SIG-M5 (cell line): ENCODE data around the gene PLAA.
A peak's percentile ranks its signal among the peaks of the same experiment; 100 is the strongest.
"Not testable (repeated sequence)": the region's sequence is repeated elsewhere in the genome, so short reads cannot be mapped to it uniquely, and the experiment has no call there.

Experiments
- DNase-seq: peaks from one replicate; lab custom pipeline; 2025; lab: John Stamatoyannopoulos, UW

Gene PLAA

GRCh38 chr9:26928902-26929495, 18.0 kb downstream of the PLAA start:
- DNase-seq, result no peak

DNA sequence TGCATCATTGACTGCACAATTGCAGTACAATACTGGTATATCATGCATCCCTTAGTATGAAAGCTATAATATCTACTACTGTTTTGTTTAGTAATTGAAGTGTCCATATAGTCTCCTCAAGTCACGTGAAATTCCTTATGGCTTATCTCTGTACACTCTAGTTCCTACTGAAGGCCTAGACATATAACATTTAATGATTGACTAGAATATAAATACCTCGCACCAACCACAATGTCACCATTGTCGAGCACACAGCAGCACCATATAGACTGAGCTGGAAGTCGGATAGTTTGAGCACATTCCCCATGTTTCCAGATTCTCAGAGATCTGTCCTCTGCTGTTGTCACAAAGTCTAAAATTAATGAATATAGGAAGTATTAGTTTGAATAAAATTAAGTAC, 21.4 kb downstream of the PLAA start:
- no peak for DNase-seq

DNA sequence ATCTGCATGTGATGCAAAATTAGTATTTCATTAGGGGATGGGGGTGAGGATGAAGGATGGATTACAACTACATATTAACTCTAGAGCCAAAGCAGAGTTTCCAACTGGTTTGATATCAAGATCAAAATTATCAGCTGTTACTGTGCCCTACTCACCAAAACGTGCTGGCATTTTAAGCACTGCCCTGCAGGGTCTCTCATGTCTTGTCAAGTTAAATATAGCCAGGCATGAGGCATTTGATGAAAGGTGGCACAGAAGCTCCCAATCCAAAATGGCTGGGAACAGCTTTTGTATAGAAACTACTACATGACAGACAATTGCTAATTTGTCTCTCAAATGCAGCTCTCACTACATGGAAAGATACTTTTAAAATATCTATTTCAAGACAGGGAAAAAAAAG, 27.3 kb downstream of the PLAA start:
- DNase-seq, result no peak

DNA sequence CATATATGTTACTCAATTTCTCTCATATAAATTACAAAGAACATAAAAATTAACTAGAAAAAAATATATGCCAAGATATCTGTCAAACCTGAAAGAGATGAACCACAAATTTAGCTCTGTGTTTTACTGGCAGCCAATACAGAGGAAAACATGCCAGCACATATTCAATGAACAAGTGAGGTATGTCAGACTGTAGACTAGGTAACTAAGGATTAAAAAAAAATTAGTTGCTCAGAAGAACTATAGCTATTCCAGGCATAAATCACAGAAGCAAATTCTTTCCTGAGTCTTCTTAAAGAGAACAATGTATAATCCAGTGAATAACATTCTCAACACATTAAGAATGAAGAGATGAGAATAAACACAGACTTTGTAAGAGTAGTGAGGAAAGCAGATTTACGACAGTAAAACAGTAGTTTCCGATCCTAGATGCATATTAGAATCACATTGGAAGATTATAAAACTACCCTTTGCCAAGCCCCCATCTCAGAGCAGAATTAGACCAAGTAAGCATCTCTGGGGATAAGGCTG, 33.8 kb downstream of the PLAA start:
- no peak for DNase-seq

GRCh38 chr9:26904671-26905070, 42.4 kb downstream of the PLAA start:
- DNase-seq, result no peak

DNA sequence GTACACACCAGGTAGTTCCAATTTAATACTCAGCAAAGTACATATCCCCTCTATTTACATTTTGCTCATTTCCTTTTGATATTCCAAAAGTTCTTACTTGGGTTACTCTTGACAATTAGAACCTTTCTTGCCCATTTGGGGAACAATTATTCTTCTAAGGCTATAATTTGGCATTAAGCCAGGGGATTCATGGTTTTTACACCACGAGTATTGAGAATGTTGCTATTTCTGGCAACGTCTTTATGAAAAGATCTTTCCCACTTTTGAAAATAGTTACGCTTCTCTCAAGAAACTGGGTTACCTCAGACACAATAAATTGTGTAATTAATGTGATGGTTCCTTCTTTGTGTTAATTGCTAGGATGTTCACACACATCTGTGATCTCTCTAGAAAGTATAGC, 43.0 kb downstream of the PLAA start:
- DNase-seq, result no peak

DNA sequence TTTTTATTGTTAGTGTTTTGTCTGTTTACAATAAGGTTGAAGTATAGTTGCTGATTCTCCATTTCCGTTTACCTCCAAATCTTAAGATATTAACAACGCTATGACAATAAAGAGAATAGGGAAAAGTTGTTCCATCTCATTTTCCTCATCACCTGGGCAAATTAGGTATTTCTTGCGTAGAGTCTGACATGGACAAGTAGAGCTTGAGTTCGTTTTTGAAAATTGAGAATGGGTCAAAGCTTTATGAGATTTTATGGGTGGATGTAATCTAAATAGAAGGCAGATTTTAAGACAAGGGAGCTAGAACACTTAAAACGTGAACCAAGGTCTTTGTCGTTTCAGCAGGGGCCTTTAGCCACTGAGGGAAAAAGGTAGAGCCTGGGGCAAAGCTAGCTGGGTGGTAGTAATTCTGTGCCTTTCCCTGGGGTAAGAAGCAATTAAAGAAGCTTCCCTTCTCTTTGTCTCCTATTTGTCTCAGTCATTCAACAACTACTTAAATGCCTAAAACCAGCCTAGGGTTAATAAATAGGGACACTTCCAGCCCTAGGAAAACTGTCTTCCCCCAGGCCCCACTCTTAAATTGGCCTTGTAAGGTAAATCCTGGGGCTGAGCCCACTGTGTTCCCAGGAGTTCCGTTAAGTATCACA, 53.9 kb downstream of the PLAA start:
- no peak for DNase-seq

DNA sequence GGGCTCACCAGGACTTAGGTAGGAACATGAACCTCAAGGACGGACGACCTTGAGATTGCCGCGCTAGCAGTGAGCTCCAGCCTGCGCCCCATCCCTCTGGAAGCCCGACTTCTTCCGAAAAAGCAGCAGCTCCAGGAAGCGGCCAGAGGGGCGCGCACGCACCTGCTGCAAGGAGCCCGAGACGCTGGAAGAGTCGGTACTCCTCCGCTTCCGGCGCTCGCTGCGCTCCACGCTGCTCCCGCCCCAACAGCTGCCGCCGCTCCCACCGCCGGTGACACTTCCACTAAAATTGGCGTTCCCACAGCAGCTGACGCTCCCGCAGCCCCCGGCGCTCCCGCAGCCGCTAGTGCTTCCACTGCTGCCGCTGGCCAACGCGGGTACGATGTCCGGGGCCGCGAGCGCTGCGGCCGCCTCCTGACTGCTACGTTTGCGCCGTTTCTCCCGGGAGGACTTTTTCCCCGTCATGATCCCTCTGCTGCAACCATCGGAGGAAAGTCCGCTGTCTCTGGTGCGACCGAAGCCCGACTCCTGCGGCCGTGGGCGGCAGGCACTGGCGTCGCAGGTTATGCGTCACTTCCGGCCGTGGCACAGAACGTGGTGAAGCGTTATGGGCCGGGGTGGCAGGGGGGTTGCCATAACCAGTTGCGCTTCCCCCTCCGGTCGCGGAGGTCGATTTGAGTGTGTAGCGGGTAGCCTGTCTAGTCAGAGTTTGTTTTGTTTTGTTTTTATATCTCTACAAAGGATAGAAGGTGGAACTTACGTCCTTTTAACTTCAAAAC, 54.6 kb downstream of the PLAA start, which contains the start of gene CAAP1:
CAAP1 (minus strand) TSS at position 552 of the 779 bp plus-strand sequence; CDS start at position 465, 87 bp downstream.
- peak; percentile 50 for DNase-seq

DNA sequence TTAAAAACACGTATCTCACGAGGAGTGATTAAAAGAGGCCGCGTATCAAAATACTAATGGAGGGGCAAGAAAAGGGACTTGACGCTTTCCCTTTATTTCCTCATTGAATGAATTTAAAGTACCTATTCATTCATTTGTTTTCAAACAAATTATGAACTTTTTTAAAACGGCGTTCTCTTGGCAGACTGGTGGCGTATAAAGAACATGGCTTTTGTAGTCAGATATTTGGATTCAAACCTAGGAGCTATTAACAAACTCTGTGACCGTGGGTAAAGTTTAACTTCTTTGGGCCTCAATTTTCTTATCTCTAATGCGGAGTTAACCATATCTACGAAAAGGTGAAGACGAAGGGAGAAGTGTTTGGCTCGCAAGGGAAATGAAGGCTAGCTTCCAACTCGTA, 55.3 kb downstream of the PLAA start:
- no peak for DNase-seq

DNA sequence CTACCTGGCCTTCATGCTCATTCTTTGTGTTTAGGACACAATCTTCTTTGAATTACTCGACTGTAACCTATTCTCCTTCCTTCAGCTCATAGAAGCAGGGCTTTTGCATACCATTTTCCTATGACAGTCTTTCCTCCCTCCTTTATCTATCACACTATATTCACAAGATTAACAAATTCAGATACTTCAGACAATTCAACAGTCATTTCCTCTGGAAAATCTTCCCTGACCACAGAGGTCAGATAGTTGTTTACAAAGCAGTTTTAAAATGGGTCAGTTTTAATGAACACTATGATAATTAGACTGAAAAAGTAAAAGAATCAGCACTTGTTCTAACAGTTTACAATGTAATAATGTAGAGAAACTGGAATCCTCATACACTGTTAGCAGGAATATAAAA, 58.8 kb downstream of the PLAA start:
- no peak for DNase-seq

GRCh38 chr9:26882154-26882553, 64.9 kb downstream of the PLAA start:
- no peak for DNase-seq

DNA sequence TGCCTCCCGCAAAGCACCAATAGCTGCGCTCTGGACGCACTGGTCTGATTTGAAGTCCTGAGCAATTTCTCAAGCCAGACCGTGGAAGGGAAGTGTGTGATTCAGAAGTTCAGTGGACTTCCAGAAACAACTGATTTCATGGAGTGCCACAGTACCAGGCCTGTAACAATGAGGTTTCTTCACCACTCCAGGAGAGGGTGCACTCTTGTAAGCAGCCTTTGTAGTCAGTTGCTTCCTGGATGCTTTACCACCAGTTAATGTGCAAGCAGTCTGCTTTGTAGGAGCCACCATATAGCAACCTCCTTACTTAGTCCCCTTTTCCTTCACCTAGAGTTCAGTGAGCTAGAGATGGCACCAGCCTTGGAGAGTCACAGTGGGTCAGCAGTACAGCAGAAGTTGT, 66.8 kb downstream of the PLAA start:
- no peak for DNase-seq

GRCh38 chr9:26875155-26875554, 71.9 kb downstream of the PLAA start:
- DNase-seq, result not testable (repeated sequence)

- no peak for DNase-seq
These were observed 76.8 kb downstream of the PLAA start for GRCh38 chr9:26870292-26870691.

GRCh38 chr9:26863074-26863473, 84.0 kb downstream of the PLAA start:
- DNase-seq, result no peak

DNA sequence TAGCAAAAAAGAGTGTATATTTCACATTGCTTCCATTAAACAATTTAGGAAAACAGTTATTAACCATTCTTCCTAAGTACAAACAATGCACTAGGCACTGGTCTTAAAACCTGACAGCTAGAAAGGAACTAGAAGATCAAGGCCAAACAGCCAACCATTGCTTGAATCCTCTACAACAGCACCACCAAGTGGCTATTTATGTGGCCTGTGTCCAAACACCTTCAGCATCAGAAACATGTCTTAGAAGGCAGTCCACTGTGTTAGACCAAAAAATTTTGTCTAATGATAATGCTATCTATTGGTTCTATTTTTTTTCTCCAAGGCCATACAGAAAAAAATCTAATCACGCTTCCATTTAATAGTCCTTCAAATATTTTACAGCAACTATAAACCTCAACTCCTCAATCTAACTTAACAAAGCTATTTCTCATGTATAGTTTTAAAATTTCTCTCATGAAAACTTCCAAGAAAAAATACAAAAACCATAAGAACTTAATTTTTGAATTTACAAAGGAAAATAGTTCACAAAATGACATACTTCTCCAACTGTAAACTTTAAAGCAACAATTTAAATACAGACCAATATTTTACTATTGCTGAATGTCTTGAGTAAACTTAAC, 90.5 kb downstream of the PLAA start:
- DNase-seq, result peak; percentile 1
